Measurements from ENCODE around the gene NME2. TPM values are rescaled to one million over a fixed set of nuclear protein-coding genes. Genes with fewer than 3 reads are reported as not detected.

Gene NME2
- total RNA-seq, 1 donor from 2014 or later = 245 TPM

DNA sequence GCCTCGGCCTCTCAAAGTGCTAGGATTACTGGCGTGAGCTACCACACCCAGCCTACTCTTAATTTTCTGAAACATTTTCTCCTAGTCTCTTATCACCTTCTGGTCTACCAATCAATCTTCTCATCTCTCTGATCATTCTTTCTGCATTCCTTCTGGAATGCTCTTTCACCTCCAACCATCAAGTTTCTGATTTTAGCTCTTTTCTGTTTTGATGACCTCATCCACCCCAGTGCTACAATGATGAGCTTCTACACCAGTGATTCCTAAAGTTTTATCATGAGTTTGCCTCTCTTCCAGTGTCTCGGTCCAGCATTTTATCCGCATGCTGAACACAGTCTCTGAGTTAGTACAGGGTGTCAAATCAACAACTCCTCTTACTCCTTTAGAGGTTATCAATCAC is 31.5 kb downstream of the NME2 start:
- Mint-ChIP-seq H3K9me3 (ENCODE audit: unreplicated experiment) (no peaks in the 10 kb centered on the region), H3K4me3 (ENCODE audit: unreplicated experiment) (no peak overlapping the region), H3K36me3 (ENCODE audit: unreplicated experiment) (no peaks in the 10 kb centered on the region), H3K27me3 (ENCODE audit: unreplicated experiment) (peaks cover 3% of the 10 kb centered on the region), H3K4me1 (ENCODE audit: low read depth, unreplicated experiment) (no peaks in the 10 kb centered on the region), H3K27ac (ENCODE audit: unreplicated experiment) (no peak overlapping the region)
- no peak for DNase-seq
- TF ChIP-seq, protein P1, sequence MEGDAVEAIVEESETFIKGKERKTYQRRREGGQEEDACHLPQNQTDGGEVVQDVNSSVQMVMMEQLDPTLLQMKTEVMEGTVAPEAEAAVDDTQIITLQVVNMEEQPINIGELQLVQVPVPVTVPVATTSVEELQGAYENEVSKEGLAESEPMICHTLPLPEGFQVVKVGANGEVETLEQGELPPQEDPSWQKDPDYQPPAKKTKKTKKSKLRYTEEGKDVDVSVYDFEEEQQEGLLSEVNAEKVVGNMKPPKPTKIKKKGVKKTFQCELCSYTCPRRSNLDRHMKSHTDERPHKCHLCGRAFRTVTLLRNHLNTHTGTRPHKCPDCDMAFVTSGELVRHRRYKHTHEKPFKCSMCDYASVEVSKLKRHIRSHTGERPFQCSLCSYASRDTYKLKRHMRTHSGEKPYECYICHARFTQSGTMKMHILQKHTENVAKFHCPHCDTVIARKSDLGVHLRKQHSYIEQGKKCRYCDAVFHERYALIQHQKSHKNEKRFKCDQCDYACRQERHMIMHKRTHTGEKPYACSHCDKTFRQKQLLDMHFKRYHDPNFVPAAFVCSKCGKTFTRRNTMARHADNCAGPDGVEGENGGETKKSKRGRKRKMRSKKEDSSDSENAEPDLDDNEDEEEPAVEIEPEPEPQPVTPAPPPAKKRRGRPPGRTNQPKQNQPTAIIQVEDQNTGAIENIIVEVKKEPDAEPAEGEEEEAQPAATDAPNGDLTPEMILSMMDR (IDR thresholded peaks at IDR 0.05; ENCODE audit: partially characterized antibody, unreplicated experiment) = no peak

GRCh38 chr17:51200295-51200694 is 34.1 kb downstream of the NME2 start:
- DNase-seq = no peak
- H3K27me3 Mint-ChIP-seq (ENCODE audit: unreplicated experiment) = peaks cover 3% of the 10 kb centered on the region
- no peaks in the 10 kb centered on the region for H3K36me3 Mint-ChIP-seq (ENCODE audit: unreplicated experiment)

DNA sequence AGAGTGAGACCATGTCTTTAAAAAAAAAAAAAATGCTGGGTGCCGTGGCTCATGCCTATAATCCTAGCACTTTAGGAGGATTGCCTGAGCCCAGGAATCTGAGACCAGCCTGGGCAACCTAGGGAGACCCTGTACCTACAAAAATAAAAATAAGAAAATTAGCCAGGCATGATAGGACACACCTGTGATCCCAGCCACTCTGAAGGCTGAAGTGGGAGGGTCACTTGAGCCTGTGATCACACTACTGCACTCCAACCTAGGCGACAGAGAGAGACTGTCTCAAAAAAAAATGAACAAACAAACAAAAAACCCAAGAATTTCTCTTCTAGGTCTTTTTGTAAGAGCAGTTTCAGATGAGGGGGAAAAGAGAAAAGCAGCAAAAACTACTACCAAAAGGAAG is 34.6 kb downstream of the NME2 start:
- peaks cover under 1% of the 10 kb centered on the region for H3K27me3 Mint-ChIP-seq (ENCODE audit: unreplicated experiment)
- TF ChIP-seq, protein P1 (IDR thresholded peaks at IDR 0.05; ENCODE audit: partially characterized antibody, unreplicated experiment) = no peak
- no peak overlapping the region for H3K27ac Mint-ChIP-seq (ENCODE audit: unreplicated experiment)
- DNase-seq = no peak
- H3K9me3 Mint-ChIP-seq (ENCODE audit: unreplicated experiment) = no peaks in the 10 kb centered on the region
- no peak overlapping the region for H3K4me3 Mint-ChIP-seq (ENCODE audit: unreplicated experiment)
- H3K4me1 Mint-ChIP-seq (ENCODE audit: low read depth, unreplicated experiment) = no peaks in the 10 kb centered on the region
- H3K36me3 Mint-ChIP-seq (ENCODE audit: unreplicated experiment) = no peaks in the 10 kb centered on the region

More at GRCh38 chr17:51200295-51200694, 34.1 kb downstream of the NME2 start:
- Mint-ChIP-seq H3K4me3 (ENCODE audit: unreplicated experiment) (no peak overlapping the region), H3K27ac (ENCODE audit: unreplicated experiment) (no peak overlapping the region), H3K9me3 (ENCODE audit: unreplicated experiment) (no peaks in the 10 kb centered on the region), H3K4me1 (ENCODE audit: low read depth, unreplicated experiment) (no peaks in the 10 kb centered on the region)
- TF ChIP-seq, protein P1 (IDR thresholded peaks at IDR 0.05; ENCODE audit: partially characterized antibody, unreplicated experiment) = no peak

DNA sequence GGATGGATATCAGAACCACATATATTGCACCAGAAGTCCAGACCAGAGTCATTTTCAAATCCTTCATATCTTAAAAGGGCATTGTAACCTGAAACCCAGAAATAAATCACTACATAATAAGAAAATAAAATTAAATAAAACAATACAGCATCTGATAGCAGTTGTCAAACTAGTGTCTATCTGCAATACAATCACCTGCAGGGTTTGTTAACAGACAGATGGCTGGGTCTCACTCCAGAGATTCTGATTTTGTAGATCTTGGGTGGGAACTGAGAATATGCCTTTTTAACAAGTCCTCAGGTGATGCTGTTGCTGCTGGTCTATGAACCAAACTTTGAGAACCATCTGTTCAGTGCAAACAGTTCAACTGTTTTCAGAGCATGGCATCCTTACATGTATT is 37.6 kb downstream of the NME2 start:
- H3K27ac Mint-ChIP-seq (ENCODE audit: unreplicated experiment) = no peak overlapping the region
- TF ChIP-seq, protein P1 (IDR thresholded peaks at IDR 0.05; ENCODE audit: partially characterized antibody, unreplicated experiment) = no peak
- no peaks in the 10 kb centered on the region for H3K36me3 Mint-ChIP-seq (ENCODE audit: unreplicated experiment)
- no peaks in the 10 kb centered on the region for H3K27me3 Mint-ChIP-seq (ENCODE audit: unreplicated experiment)
- H3K4me3 Mint-ChIP-seq (ENCODE audit: unreplicated experiment) = no peak overlapping the region
- H3K4me1 Mint-ChIP-seq (ENCODE audit: low read depth, unreplicated experiment) = no peaks in the 10 kb centered on the region
- H3K9me3 Mint-ChIP-seq (ENCODE audit: unreplicated experiment) = no peaks in the 10 kb centered on the region
- DNase-seq = no peak

GRCh38 chr17:51214920-51215319 is 48.7 kb downstream of the NME2 start:
- TF ChIP-seq, protein P1 (IDR thresholded peaks at IDR 0.05; ENCODE audit: partially characterized antibody, unreplicated experiment) = no peak
- peaks cover 3% of the 10 kb centered on the region for H3K9me3 Mint-ChIP-seq (ENCODE audit: unreplicated experiment)
- no peaks in the 10 kb centered on the region for H3K4me1 Mint-ChIP-seq (ENCODE audit: low read depth, unreplicated experiment)
- DNase-seq = no peak
- H3K27ac Mint-ChIP-seq (ENCODE audit: unreplicated experiment) = no peak overlapping the region
- H3K36me3 Mint-ChIP-seq (ENCODE audit: unreplicated experiment) = no peaks in the 10 kb centered on the region
- no peak overlapping the region for H3K4me3 Mint-ChIP-seq (ENCODE audit: unreplicated experiment)
- no peaks in the 10 kb centered on the region for H3K27me3 Mint-ChIP-seq (ENCODE audit: unreplicated experiment)
